ACHN (cell line): ENCODE measurements around the gene HEATR1.
"Not testable (repeated sequence)": the region's sequence is repeated elsewhere in the genome, so short reads cannot be mapped to it uniquely, and the experiment has no call there.

Experiments
- DNase-seq: peaks from one replicate; pipeline ENCODE4 v3.0.0-alpha.2; 2015
- in situ Hi-C: cut with HindIII; loops from 2 replicates; pipeline ENCODE4 v1.10.0; 2017; ENCODE audit warnings: low sequenced_read_pairs, low pct_ligation_motif_present, low pct_unique_long_range_greater_than_20kb

Gene HEATR1, protein sequence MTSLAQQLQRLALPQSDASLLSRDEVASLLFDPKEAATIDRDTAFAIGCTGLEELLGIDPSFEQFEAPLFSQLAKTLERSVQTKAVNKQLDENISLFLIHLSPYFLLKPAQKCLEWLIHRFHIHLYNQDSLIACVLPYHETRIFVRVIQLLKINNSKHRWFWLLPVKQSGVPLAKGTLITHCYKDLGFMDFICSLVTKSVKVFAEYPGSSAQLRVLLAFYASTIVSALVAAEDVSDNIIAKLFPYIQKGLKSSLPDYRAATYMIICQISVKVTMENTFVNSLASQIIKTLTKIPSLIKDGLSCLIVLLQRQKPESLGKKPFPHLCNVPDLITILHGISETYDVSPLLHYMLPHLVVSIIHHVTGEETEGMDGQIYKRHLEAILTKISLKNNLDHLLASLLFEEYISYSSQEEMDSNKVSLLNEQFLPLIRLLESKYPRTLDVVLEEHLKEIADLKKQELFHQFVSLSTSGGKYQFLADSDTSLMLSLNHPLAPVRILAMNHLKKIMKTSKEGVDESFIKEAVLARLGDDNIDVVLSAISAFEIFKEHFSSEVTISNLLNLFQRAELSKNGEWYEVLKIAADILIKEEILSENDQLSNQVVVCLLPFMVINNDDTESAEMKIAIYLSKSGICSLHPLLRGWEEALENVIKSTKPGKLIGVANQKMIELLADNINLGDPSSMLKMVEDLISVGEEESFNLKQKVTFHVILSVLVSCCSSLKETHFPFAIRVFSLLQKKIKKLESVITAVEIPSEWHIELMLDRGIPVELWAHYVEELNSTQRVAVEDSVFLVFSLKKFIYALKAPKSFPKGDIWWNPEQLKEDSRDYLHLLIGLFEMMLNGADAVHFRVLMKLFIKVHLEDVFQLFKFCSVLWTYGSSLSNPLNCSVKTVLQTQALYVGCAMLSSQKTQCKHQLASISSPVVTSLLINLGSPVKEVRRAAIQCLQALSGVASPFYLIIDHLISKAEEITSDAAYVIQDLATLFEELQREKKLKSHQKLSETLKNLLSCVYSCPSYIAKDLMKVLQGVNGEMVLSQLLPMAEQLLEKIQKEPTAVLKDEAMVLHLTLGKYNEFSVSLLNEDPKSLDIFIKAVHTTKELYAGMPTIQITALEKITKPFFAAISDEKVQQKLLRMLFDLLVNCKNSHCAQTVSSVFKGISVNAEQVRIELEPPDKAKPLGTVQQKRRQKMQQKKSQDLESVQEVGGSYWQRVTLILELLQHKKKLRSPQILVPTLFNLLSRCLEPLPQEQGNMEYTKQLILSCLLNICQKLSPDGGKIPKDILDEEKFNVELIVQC (N-terminal part only)

DNA sequence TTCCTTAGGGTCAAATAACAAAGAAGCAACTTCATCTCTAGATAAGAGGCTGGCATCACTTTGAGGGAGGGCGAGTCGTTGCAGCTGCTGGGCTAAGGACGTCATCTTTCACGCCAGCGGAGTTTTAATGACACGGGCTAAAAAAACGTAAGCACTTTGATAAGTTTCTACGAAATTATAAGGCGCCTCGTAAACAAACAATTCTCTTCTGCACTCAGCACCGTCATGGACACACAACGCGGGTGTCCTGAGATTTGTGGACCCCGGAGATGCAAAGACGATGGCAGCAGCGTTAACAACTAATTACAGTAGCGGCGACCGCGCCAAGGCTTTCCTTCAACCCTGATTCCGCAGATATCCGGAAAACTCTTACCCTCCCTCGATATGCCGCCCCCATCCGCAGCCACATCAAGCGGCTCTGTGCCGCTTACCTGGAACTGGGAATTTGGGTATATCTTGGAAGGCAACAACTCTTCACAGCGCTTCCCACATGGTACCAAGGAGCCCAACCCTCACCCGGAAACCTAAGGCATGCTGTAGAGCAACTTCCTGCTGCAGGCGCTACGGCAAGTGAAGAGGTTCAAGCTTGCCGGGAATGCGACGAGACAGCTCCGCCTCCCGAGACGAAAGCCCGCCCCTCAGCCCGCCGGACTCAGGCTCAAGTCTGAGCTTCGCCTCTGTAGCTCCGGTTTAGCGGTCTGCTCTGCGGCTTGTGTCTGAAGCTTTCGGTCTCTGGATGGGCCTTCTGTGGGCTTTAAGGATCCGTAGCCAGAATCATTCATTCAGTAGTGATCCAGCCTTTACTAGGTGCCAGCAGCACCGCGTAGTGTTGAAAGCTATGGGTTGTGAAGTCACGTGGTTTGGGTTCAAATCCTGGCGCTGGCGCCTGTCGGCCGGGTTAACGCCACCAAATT lies at the start of gene HEATR1:
Gene HEATR1, minus strand, starts transcription at position 526 of the 914 bp plus-strand sequence. Its CDS starts 421 bp downstream, at position 105.
- in situ Hi-C loops: no loop called here
- peak; percentile 97 for DNase-seq

DNA sequence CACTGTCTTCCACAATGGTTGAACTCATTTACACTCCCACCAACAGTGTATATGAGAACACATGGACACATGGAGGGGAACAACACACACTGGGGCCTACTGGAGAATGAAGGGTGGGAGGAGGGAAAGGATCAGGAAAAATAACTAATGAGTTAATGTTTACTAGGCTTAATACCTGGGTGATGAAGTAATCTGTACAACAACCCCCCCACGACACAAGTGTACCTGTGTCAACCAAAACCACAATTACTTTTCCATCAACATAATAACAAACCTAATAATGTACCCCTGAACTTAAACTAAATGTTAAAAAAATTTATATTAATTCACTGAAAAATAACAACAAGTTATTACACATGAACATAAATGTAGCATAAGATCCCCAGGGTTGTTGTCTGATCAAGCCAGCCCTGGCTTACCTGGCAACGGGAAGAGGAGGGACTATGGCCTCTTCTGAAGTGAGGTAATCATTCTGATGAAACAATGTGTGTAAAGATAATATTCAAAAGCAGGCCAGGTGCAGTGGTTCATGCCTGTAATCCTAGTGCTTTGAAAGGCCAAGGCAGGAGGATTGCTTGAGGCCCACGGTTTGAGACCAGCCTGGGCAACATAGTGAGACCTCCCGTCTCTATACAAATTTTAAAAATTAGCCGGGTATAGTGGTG lies 40.8 kb upstream of the HEATR1 start:
- DNase-seq: no peak
- in situ Hi-C loops: no loop called here

DNA sequence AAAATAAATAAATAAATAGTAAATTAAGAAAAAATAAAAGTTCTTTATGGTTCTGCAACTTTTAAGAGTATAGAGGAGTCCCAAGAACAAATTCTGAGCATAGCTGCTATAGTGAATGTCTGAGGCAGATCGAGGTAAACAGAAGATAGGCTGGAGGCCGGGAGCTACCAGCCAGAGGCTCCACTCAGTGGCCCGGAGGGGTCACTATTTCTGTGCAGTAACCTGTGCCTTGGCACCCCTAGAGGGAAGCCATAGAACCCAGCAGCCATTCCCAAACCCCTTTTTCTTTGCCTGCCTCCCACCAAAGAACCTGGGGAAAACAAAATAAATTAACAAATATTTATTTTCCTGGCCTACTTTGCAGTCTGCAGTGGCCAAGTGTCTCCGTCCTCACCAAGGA lies 38.4 kb upstream of the HEATR1 start:
- DNase-seq: no peak
- in situ Hi-C loops: no loop called here

DNA sequence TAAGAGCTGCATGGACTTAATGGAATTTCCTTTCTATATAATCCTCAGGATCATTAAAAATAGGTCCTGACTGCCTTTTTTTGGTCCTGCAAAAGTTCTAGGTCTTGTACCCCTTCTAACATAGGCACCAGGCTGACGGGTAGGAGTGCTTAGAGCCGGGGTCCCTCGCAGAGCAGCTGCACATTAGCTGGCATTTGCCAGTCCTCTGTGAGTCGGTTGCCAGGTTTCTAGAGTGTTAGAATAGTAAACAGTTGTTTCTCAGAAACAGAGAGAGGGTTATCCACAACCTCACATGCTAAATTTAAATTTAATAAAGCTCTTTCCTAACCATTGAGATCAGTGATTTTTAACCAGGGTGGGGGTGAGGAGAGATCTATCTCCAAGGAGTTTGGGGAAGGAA lies 35.4 kb upstream of the HEATR1 start:
- in situ Hi-C loops: no loop called here
- DNase-seq: no peak

DNA sequence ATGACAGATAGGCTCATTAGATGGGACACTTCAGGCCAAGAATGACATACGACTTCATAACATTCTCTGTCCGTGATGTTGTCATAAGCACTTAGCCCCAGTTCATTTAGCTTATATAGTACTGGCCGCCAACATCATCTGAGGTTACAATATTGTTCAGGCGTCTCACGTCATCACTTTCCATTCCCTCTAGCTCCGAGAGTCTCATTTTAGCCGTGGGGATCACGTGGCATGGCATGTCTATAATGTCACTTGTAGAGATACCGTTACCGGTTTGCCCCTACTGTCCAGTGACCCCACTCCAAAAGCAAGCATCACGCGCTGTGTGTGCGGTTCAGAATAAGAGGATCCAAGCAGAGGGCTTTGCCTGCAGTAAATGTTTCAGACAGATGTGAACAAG lies 34.6 kb upstream of the HEATR1 start:
- DNase-seq: no peak
- in situ Hi-C loops: no loop called here

GRCh38 chr1:236636017-236636416 lies 31.7 kb upstream of the HEATR1 start:
- in situ Hi-C loops: no loop called here
- DNase-seq: no peak

- in situ Hi-C loops: no loop called here
- no peak for DNase-seq
These were observed 23.6 kb upstream of the HEATR1 start for GRCh38 chr1:236627727-236628408.

GRCh38 chr1:236623371-236624166 lies 19.3 kb upstream of the HEATR1 start:
- in situ Hi-C loops: no loop called here
- DNase-seq: no peak

GRCh38 chr1:236622407-236622806 lies 18.1 kb upstream of the HEATR1 start:
- no peak for DNase-seq

GRCh38 chr1:236619398-236619797 lies 15.1 kb upstream of the HEATR1 start:
- DNase-seq: no peak

More at GRCh38 chr1:236622407-236622806, 18.1 kb upstream of the HEATR1 start:
- in situ Hi-C loops: no loop called here

GRCh38 chr1:236618507-236618906 lies 14.2 kb upstream of the HEATR1 start:
- in situ Hi-C loops: no loop called here

More at GRCh38 chr1:236619398-236619797, 15.1 kb upstream of the HEATR1 start:
- in situ Hi-C loops: no loop called here

DNA sequence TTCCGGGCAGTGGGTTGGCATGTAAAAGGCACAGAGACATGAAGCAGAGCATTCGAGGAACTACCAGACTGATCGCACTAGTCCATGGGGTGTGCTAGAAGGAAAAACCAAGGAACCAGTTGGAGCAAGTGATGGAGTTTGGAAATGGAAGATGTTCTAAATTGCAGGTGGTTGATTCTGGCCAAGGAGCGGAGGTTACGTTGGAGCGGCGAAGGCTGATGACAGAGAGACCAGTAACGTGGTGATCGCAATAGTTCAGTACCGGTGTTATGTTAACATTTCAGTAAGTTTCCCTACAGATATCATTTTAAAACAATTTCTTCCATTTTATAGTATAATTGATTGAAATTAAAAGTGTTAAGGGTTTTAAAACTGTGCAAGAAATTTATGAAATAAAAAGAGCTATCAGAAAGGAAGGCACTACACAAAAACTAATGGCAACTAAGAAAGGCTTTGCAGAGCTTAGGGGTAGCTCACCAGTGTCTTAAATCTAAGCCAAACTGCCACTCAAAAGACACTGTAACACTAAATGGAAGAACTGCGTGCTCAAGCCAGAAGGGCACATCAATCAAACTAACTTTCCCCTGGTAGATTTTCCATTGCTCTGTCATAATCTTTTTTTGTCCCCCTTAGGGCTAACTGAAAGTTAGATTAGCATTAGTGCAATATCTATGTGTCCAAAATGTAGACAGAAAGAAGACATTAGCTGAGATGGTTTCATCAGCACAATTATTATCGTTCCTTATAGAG lies 11.3 kb upstream of the HEATR1 start:
- in situ Hi-C loops: no loop called here
- no peak for DNase-seq

More at GRCh38 chr1:236618507-236618906, 14.2 kb upstream of the HEATR1 start:
- no peak for DNase-seq

DNA sequence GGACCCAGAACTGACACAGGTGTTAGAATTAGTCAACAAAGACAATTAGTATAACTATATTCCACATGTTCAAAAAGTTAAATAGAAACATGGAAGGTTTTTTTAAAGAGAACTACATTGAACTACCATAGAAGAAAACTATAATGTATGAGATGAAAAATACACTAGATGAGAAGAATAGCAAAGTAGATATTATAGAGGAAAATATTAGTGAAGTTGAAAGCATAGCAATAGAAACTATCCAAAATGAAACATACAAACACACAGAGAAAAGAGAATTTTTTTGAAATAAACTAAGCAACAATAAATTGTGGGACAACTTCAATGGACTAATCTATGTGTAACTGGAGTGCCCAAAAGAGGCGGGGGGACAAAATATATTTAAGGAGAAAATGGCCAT lies 8.0 kb upstream of the HEATR1 start:
- in situ Hi-C loops: no loop called here
- DNase-seq: no peak

DNA sequence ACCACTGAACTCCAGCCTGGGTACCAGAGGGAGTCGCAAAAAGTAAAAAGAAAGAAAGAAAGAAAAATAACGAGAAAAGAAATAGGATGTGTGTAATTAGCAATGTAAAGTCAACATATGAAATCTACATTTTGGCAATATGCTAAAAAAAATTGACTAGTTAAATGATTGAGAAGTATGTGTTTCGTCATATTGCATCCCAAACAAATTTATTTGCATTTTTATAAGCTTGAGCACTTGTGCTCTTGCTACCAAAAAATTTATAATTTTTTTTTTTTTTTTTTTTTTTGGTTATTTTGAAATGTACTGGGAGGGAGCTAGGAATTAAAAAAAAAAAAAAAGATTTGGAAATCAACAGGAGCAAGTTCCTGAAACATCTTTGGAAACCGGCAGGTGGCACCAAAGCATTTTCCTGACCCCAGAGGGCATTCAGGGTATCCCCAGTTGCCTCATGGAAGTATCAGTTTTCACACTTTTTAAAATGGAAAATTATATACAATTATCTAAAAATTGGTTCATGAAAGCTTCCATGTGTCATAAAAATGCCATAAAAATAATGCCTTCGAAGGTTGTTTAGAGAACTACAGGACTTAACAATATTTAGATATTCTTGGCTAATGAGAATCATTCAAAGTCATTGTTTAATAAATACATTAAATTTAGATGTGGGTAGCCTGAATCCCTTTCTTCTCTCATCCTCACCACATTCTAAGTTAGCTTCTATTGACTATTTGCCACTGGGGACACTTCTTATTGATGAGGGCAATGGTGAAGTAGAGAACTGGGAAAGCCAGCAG lies 4.8 kb upstream of the HEATR1 start:
- DNase-seq: peak; percentile 76
- in situ Hi-C loops: no loop called here

GRCh38 chr1:236607597-236607996 lies 3.3 kb upstream of the HEATR1 start:
- in situ Hi-C loops, DNase-seq: not testable (repeated sequence)
